CD4-positive, alpha-beta memory T cell (primary cell): ENCODE measurements around the gene STAG1. TPM values are rescaled to one million over a fixed set of nuclear protein-coding genes. Genes with fewer than 3 reads are reported as not detected.
"Not testable (repeated sequence)": the region's sequence is repeated elsewhere in the genome, so short reads cannot be mapped to it uniquely, and the experiment has no call there.

Experiments used
- CTCF ChIA-PET: fragments of 350-600 bp; sonication (Branson Sonifier 250); formaldehyde crosslinking; loops from one replicate; lab custom pipeline; 2021; ENCODE audit warnings: inconsistent platforms; ENCODE audit not compliant: partially characterized antibody; lab: Charles Lee
- POLR2A ChIA-PET: fragments of 350-600 bp; sonication (Branson Sonifier 250); formaldehyde crosslinking; loops from one replicate; lab custom pipeline; 2021; ENCODE audit not compliant: partially characterized antibody; lab: Charles Lee
- DNase-seq, 5 donors: peaks; one replicate each; pipeline versions ENCODE4 v3.0.0 to v3.0.0-alpha.2; 2020 to 2022; ENCODE audit warnings: mixed read lengths in 1 of 5
- H3K27ac ChIP-seq: one replicate; pipeline ENCODE4 v1.7.0; 2013; ENCODE audit warnings: low read depth, low read length
- H3K27me3 ChIP-seq: 2 replicates; pipeline ENCODE4 v1.7.0; 2013; ENCODE audit warnings: mild to moderate bottlenecking, low read length, moderate library complexity; ENCODE audit not compliant: insufficient read depth
- H3K36me3 ChIP-seq: 2 replicates; pipeline ENCODE4 v1.7.0; 2013; ENCODE audit warnings: mild to moderate bottlenecking, low read length, moderate library complexity; ENCODE audit not compliant: insufficient read depth
- H3K4me1 ChIP-seq: 2 replicates; pipeline ENCODE4 v1.7.0; 2013; ENCODE audit warnings: mild to moderate bottlenecking, low read length, moderate library complexity; ENCODE audit not compliant: insufficient read depth
- H3K4me3 ChIP-seq, 2 donors: one replicate each; pipeline ENCODE4 v1.7.0; 2013; ENCODE audit warnings: low read length in 2 of 2, mild to moderate bottlenecking in 1 of 2
- H3K9me3 ChIP-seq, 2 donors: one replicate each; pipeline ENCODE4 v1.7.0; 2013; ENCODE audit warnings: low read length in 2 of 2, control low read depth in 1 of 2; ENCODE audit not compliant: control insufficient read depth in 1 of 2
- H3K27ac Mint-ChIP-seq, 7 donors: one replicate each; pipeline ENCODE4 v1.8.0; 2020 to 2021; ENCODE audit warnings: mixed read lengths in 7 of 7, mild to moderate bottlenecking in 6 of 7, inconsistent platforms in 3 of 7, moderate library complexity in 3 of 7
- H3K27me3 Mint-ChIP-seq, 2 donors: one replicate each; pipeline ENCODE4 v1.8.0; 2020 to 2021; ENCODE audit warnings: mixed read lengths in 2 of 2
- H3K36me3 Mint-ChIP-seq, 2 donors: one replicate each; pipeline ENCODE4 v1.8.0; 2020 to 2021; ENCODE audit warnings: mixed read lengths in 2 of 2, inconsistent platforms in 1 of 2, mild to moderate bottlenecking in 1 of 2
- H3K4me1 Mint-ChIP-seq, 4 donors: one replicate each; pipeline ENCODE4 v1.8.0; 2020 to 2021; ENCODE audit warnings: mixed read lengths in 4 of 4, mild to moderate bottlenecking in 1 of 4
- H3K4me3 Mint-ChIP-seq, 8 donors: one replicate each; pipeline ENCODE4 v1.8.0; 2020 to 2021; ENCODE audit warnings: mixed read lengths in 8 of 8, mild to moderate bottlenecking in 7 of 8, moderate library complexity in 6 of 8, inconsistent platforms in 3 of 8
- H3K9me3 Mint-ChIP-seq, 8 donors: one replicate each; pipeline ENCODE4 v1.8.0; 2020 to 2021; ENCODE audit warnings: mixed read lengths in 8 of 8, mild to moderate bottlenecking in 5 of 8, inconsistent platforms in 3 of 8, moderate library complexity in 1 of 8
- intact Hi-C: fragments of 100-400 bp; cut with micrococcal nuclease; formaldehyde crosslinking; loops from one replicate; pipeline ENCODE4 v1.15.1; 2023
- polyA plus RNA-seq, 2 donors: library from polyadenylated mRNA; unstranded; fragments of 300-500 nt; fragmentation: Illumina TruSeq; gene quantifications; one replicate each; pipeline ENCODE4 v1.2.3, GENCODE V29; 2021
- total RNA-seq, 2 experiments: library from RNA; stranded (reverse); gene quantifications; one replicate each; pipeline ENCODE4 v1.2.3, GENCODE V29; 2021

STAG1 gene
- total and polyA plus RNA-seq, 4 experiments from 2014 or later: 17.6 to 56.1 (median 37.1) TPM

DNA sequence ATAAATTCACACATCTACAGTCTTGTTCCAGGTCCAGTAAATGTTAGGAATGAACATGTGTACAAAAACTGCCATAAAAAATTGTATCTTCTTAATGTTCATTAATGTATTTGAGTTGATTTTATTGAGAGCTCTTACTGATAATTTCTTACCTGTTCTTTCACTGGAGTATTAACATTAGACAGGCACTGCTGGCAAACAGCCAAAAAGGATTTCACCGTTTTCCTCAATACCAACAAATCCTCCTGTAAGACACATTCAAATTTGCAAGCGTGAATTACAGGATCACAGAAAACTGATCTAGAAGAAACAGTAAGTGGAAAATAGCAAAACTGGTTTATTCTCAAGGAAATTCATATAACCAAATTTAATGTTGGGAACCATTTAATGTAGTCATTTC lies 374.7 kb downstream of the STAG1 start:
- H3K27me3 Mint-ChIP-seq: no peaks in the 10 kb centered on the region
- no peak overlapping the region for H3K4me3 ChIP-seq
- H3K4me1 Mint-ChIP-seq: peaks cover 0 to 3% (median 0%) of the 10 kb centered on the region in 4 donors
- no peaks in the 10 kb centered on the region for H3K9me3 Mint-ChIP-seq
- peaks cover 25 to 34% of the 10 kb centered on the region in 2 donors for H3K36me3 Mint-ChIP-seq
- H3K27ac Mint-ChIP-seq: no peak overlapping the region
- DNase-seq: no peak
- CTCF ChIA-PET: interaction anchor here (0.5 kb wide), 1 partner anchor 23 kb away, joined by 3 read pairs; no protein-coding TSS in a partner anchor
- POLR2A ChIA-PET: no interaction called here
- no peak overlapping the region for H3K27ac ChIP-seq
- H3K4me3 Mint-ChIP-seq: no peak overlapping the region
- intact Hi-C loops: no loop called here
- H3K27me3 ChIP-seq: no peaks in the 10 kb centered on the region
- H3K4me1 ChIP-seq: no peaks in the 10 kb centered on the region
- no peaks in the 10 kb centered on the region for H3K9me3 ChIP-seq
- H3K36me3 ChIP-seq: no peaks in the 10 kb centered on the region

DNA sequence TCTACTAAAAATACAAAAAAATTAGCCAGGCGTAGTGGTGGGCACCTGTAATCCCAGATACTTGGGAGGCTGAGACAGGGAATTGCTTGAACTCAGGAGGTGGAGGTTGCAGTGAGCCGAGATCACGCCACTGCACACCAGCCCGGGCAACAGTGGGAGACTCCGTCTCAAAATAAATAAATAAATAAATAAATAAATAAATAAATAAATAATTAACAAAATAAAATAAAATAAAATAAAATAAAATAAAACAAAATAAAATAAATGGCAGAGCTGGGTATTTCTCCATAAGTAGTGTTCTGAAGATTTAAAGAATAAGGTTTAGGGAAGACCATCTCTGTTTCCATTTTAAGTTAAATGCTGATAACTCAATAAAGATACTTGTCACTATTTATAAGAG lies 376.4 kb downstream of the STAG1 start:
- H3K36me3 Mint-ChIP-seq: peaks cover 29 to 33% of the 10 kb centered on the region in 2 donors
- CTCF ChIA-PET, DNase-seq, H3K27me3 Mint-ChIP-seq, H3K36me3 ChIP-seq, H3K4me1 ChIP-seq, H3K27ac ChIP-seq, H3K4me3 Mint-ChIP-seq, H3K27me3 ChIP-seq, POLR2A ChIA-PET, H3K9me3 ChIP-seq, H3K4me3 ChIP-seq, intact Hi-C loops, H3K27ac Mint-ChIP-seq, H3K9me3 Mint-ChIP-seq, H3K4me1 Mint-ChIP-seq: not testable (repeated sequence)

DNA sequence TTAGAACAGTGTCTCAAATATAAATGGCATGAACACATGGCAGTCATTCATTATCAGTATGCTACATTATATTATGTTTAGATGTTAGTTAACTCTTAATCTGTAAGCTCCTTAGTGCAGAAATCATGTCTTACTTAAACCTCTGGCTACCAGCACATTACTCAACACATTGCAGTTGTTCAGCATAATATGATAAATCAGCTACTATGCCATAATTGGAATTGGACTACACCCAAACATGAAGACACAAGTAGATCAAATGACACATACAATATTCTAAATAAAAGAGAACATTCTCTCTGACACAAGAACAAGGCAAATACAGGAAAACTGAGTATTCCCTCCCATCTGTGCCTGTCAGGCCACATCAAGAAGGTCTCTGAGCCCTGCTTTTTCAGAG lies 385.9 kb downstream of the STAG1 start:
- ChIA-PET CTCF (interaction anchor here (0.9 to 3.2 kb wide), 6 partner anchors 15 to 648 kb away, joined by 3 to 10 read pairs (median 5); partner anchors contain the start of gene STAG1), POLR2A (no interaction called here)
- Histone ChIP-seq H3K27me3 (no peaks in the 10 kb centered on the region), H3K9me3 (no peaks in the 10 kb centered on the region), H3K4me3 (no peak overlapping the region), H3K4me1 (no peaks in the 10 kb centered on the region), H3K27ac (no peak overlapping the region), H3K36me3 (no peaks in the 10 kb centered on the region)
- Mint-ChIP-seq H3K27ac (peak overlapping the region in 5 of 7 donors; percentile 1 to 79 (median 20)), H3K4me1 (peaks cover 0 to 2% (median 0%) of the 10 kb centered on the region in 4 donors), H3K4me3 (no peak overlapping the region), H3K36me3 (peaks cover 14 to 31% of the 10 kb centered on the region in 2 donors), H3K27me3 (no peaks in the 10 kb centered on the region), H3K9me3 (no peaks in the 10 kb centered on the region)
- DNase-seq: no peak
- intact Hi-C loops: no loop called here

DNA sequence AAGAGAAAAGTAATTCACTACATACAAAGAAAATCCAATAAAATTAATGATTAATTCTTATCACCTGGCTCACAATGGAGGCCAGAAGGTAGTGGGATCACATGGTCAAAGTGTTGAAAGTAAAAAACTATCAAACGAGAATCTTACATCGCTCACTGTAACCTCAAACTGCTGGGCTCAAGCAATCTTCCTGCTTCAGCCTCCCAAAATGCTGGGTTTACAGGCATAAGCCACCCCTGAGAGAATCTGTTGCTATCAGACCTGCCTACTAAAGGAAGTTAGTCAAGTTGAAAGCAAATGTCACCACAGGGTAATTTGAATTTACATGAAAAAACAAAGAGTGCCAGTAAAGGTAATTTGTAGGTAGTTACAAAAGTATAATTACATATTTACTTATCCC lies 398.7 kb downstream of the STAG1 start:
- H3K27me3 ChIP-seq: no peaks in the 10 kb centered on the region
- Mint-ChIP-seq H3K9me3 (peaks cover 0 to 8% (median 2%) of the 10 kb centered on the region in 8 donors), H3K4me3 (no peak overlapping the region), H3K27ac (peak overlapping the region in 2 of 7 donors; percentile 44 to 65), H3K27me3 (no peaks in the 10 kb centered on the region), H3K36me3 (peaks cover 32% of the 10 kb centered on the region in 2 donors), H3K4me1 (peaks cover 0 to 14% (median 5%) of the 10 kb centered on the region in 4 donors)
- ChIA-PET CTCF (no interaction called here), POLR2A (no interaction called here)
- H3K36me3 ChIP-seq: no peaks in the 10 kb centered on the region
- DNase-seq: no peak
- no peak overlapping the region for H3K4me3 ChIP-seq
- H3K27ac ChIP-seq: no peak overlapping the region
- H3K4me1 ChIP-seq: peaks cover 5% of the 10 kb centered on the region
- intact Hi-C loops: no loop called here
- H3K9me3 ChIP-seq: no peaks in the 10 kb centered on the region

DNA sequence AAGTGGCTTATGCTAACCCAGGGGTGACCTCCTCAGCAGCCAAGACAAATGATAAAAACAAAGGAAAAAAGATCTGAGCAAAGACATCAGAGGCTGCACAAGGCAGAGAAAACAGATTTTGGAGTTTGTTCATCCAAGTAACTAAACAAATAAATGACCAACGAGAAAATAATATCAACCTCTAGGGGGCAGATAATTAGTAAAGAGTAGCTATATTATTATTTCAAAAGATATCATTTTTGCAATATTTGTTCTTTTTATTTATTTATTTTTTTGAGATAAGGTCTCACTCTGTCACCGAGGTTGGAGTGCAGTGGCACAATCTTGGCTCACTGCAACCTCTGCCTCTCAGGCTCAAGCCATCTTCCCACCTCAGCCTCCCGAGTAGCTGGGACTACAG lies 400.3 kb downstream of the STAG1 start:
- Histone ChIP-seq H3K27me3 (no peaks in the 10 kb centered on the region), H3K36me3 (no peaks in the 10 kb centered on the region), H3K4me3 (no peak overlapping the region), H3K4me1 (peaks cover 5% of the 10 kb centered on the region), H3K27ac (no peak overlapping the region), H3K9me3 (no peaks in the 10 kb centered on the region)
- Mint-ChIP-seq H3K4me3 (no peak overlapping the region), H3K27me3 (no peaks in the 10 kb centered on the region), H3K27ac (peak overlapping the region in 1 of 7 donors; percentile 7), H3K4me1 (peaks cover 0 to 14% (median 5%) of the 10 kb centered on the region in 4 donors), H3K36me3 (peaks cover 34 to 38% of the 10 kb centered on the region in 2 donors), H3K9me3 (peaks cover 0 to 8% (median 2%) of the 10 kb centered on the region in 8 donors)
- ChIA-PET POLR2A (no interaction called here), CTCF (interaction anchor here (1.0 to 2.6 kb wide), 7 partner anchors 9 to 662 kb away, joined by 3 to 12 read pairs (median 5); partner anchors contain the start of gene STAG1)
- intact Hi-C loops: no loop called here
- no peak for DNase-seq

DNA sequence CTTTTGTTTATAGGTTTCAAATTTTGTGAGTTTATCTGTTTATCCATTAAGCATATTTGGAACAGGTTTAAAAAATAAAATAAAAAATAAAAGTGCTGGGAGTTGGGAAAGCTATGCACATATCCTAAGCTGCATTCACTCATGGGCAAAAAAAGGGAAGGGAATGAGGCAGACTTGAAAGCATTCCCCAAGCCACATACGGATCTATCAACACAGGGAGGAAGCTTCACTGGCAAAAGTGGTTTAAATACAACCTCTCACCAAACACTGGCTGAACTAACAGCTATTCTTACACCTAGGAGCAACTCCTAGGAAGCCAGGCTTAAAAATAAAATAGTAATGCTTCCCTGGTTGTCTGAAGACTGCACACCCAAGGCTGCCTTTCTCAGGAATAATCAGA lies 400.8 kb downstream of the STAG1 start:
- Mint-ChIP-seq H3K9me3 (peaks cover 0 to 8% (median 2%) of the 10 kb centered on the region in 8 donors), H3K4me3 (no peak overlapping the region), H3K4me1 (peaks cover 0 to 14% (median 5%) of the 10 kb centered on the region in 4 donors), H3K27me3 (no peaks in the 10 kb centered on the region), H3K27ac (no peak overlapping the region), H3K36me3 (peaks cover 32 to 39% of the 10 kb centered on the region in 2 donors)
- Histone ChIP-seq H3K36me3 (no peaks in the 10 kb centered on the region), H3K9me3 (no peaks in the 10 kb centered on the region), H3K4me3 (no peak overlapping the region), H3K27ac (no peak overlapping the region), H3K4me1 (peaks cover 5% of the 10 kb centered on the region), H3K27me3 (no peaks in the 10 kb centered on the region)
- no peak for DNase-seq
- intact Hi-C loops: no loop called here
- POLR2A ChIA-PET: no interaction called here
- CTCF ChIA-PET: interaction anchor here (1.0 to 2.6 kb wide), 7 partner anchors 10 to 663 kb away, joined by 3 to 12 read pairs (median 5); partner anchors contain the start of gene STAG1

DNA sequence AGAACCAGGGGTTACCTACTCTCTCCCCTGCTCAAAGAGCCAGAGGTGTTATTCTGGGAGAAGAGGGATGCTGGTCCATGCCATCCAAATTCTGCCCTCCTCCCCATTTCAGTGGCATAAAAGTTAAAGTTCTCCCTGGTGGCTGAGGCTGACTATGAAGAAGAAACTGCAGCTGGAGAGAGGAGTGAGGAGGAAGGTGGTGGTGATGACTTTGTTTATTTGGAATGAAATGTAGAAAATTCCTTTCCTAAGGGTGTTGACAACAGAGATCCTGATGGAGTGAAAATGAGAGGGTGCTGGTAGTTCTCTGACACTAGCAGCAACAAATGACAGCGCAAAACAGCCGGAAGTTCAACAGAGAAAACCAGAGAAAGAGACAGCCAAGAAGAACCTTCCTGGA lies 401.6 kb downstream of the STAG1 start:
- Mint-ChIP-seq H3K36me3 (peaks cover 30 to 37% of the 10 kb centered on the region in 2 donors), H3K9me3 (peaks cover 0 to 2% (median under 1%) of the 10 kb centered on the region in 8 donors), H3K4me1 (peaks cover 0 to 11% (median 5%) of the 10 kb centered on the region in 4 donors), H3K4me3 (no peak overlapping the region), H3K27ac (peak overlapping the region in 2 of 7 donors; percentile 48 to 71), H3K27me3 (no peaks in the 10 kb centered on the region)
- Histone ChIP-seq H3K4me1 (peaks cover 5% of the 10 kb centered on the region), H3K36me3 (no peaks in the 10 kb centered on the region), H3K9me3 (no peaks in the 10 kb centered on the region), H3K27ac (no peak overlapping the region), H3K27me3 (no peaks in the 10 kb centered on the region), H3K4me3 (no peak overlapping the region)
- no peak for DNase-seq
- POLR2A ChIA-PET: interaction anchor here (1.1 kb wide), 1 partner anchor 9 kb away, joined by 4 read pairs; no protein-coding TSS in a partner anchor
- intact Hi-C loops: no loop called here
- CTCF ChIA-PET: interaction anchor here (1.2 to 2.6 kb wide), 3 partner anchors 16 to 664 kb away, joined by 5 to 12 read pairs (median 5); partner anchors contain the start of gene STAG1
